Urinary bladder (tissue), 4 donors: Measurements from ENCODE around the gene DACT1. TPM values are rescaled to one million over a fixed set of nuclear protein-coding genes. Genes with fewer than 3 reads are reported as not detected.

Experiments
- DNase-seq: peaks from one replicate; pipeline ENCODE4 v3.0.0-alpha.2; 2015; ENCODE audit errors: extremely low spot score
- H3K27ac ChIP-seq: one replicate; pipeline ENCODE4 v1.5.1; 2013; ENCODE audit warnings: low read depth, mild to moderate bottlenecking, moderate library complexity
- H3K36me3 ChIP-seq: one replicate; pipeline ENCODE4 v1.6.1; 2013; ENCODE audit warnings: mild to moderate bottlenecking, moderate library complexity; ENCODE audit not compliant: insufficient read depth
- H3K4me1 ChIP-seq: one replicate; pipeline ENCODE4 v1.6.1; 2013; ENCODE audit warnings: mild to moderate bottlenecking, moderate library complexity; ENCODE audit not compliant: insufficient read depth
- H3K4me3 ChIP-seq: one replicate; pipeline ENCODE4 v1.5.1; 2013; ENCODE audit warnings: low read depth, low read length
- WGBS: extraction: QIAGEN DNeasy Blood & Tissue Kit; methylation state at CpG from one replicate; pipeline ENCODE4 v1.1.7; 2013; 5-methylcytosine and 5-hydroxymethylcytosine counted together
- polyA plus RNA-seq: library from polyadenylated mRNA; stranded (reverse); fragments of 200-250 nt; gene quantifications from one replicate; pipeline ENCODE4 v1.2.3, GENCODE V29; 2013
- total RNA-seq: library from RNA; depleted of rRNA; stranded (reverse); fragments of >200 nt; gene quantifications from one replicate; pipeline ENCODE4 v1.2.3, GENCODE V29; 2014
- donor health status: healthy with polysubstance abuse.
- donor health status: healthy.

DACT1 gene
- total and polyA plus RNA-seq, 2 donors = 12.4 to 83.9 TPM

GRCh38 chr14:58640959-58641358 is 3.2 kb downstream of the DACT1 start:
- Histone ChIP-seq H3K4me1 (no peaks in the 10 kb centered on the region), H3K27ac (no peak overlapping the region), H3K36me3 (no peaks in the 10 kb centered on the region), H3K4me3 (no peak overlapping the region)
- DNase-seq = no peak
- 96% methylated on average over 2 of the region's 2 CpGs for WGBS

GRCh38 chr14:58641509-58641908 is 3.7 kb downstream of the DACT1 start:
- H3K4me1 ChIP-seq = no peaks in the 10 kb centered on the region
- no peak for DNase-seq
- H3K27ac ChIP-seq = no peak overlapping the region
- WGBS = 89% methylated on average over 5 of the region's 5 CpGs
- H3K4me3 ChIP-seq = no peak overlapping the region
- no peaks in the 10 kb centered on the region for H3K36me3 ChIP-seq

- DNase-seq = no peak
- H3K4me3 ChIP-seq = no peak overlapping the region
- no peak overlapping the region for H3K27ac ChIP-seq
- no peaks in the 10 kb centered on the region for H3K4me1 ChIP-seq
- 28% methylated on average over 1 of the region's 1 CpG for WGBS
- H3K36me3 ChIP-seq = no peaks in the 10 kb centered on the region
These were observed 5.6 kb downstream of the DACT1 start for GRCh38 chr14:58643366-58643765.

- 97% methylated on average over 20 of the region's 20 CpGs for WGBS
These were observed 7.9 kb downstream of the DACT1 start for GRCh38 chr14:58645641-58646040.

GRCh38 chr14:58646479-58646878 is 8.7 kb downstream of the DACT1 start:
- no peak for DNase-seq
- Histone ChIP-seq H3K4me1 (no peaks in the 10 kb centered on the region), H3K4me3 (no peak overlapping the region), H3K27ac (no peak overlapping the region), H3K36me3 (no peaks in the 10 kb centered on the region)
- WGBS = 95% methylated on average over 34 of the region's 34 CpGs

More at GRCh38 chr14:58645641-58646040, 7.9 kb downstream of the DACT1 start:
- Histone ChIP-seq H3K4me3 (no peak overlapping the region), H3K4me1 (no peaks in the 10 kb centered on the region), H3K27ac (no peak overlapping the region), H3K36me3 (no peaks in the 10 kb centered on the region)
- no peak for DNase-seq

- DNase-seq = no peak
- H3K27ac ChIP-seq = no peak overlapping the region
- 71% methylated on average over 4 of the region's 4 CpGs for WGBS
- H3K36me3 ChIP-seq = no peaks in the 10 kb centered on the region
- no peak overlapping the region for H3K4me3 ChIP-seq
- H3K4me1 ChIP-seq = no peaks in the 10 kb centered on the region
These were observed 10.0 kb downstream of the DACT1 start for GRCh38 chr14:58647777-58648176.

- Histone ChIP-seq H3K4me3 (no peak overlapping the region), H3K4me1 (no peaks in the 10 kb centered on the region), H3K27ac (no peak overlapping the region), H3K36me3 (no peaks in the 10 kb centered on the region)
- WGBS = 87% methylated on average over 2 of the region's 2 CpGs
- no peak for DNase-seq
These were observed 13.1 kb downstream of the DACT1 start for GRCh38 chr14:58650857-58651256.

GRCh38 chr14:58656671-58657411 is 19.1 kb downstream of the DACT1 start:
- Histone ChIP-seq H3K4me1 (no peaks in the 10 kb centered on the region), H3K27ac (no peak overlapping the region), H3K4me3 (no peak overlapping the region), H3K36me3 (no peaks in the 10 kb centered on the region)
- 87% methylated on average over 3 of the region's 3 CpGs for WGBS
- DNase-seq = no peak

GRCh38 chr14:58659061-58659460 is 21.3 kb downstream of the DACT1 start:
- no peak for DNase-seq
- no peak overlapping the region for H3K4me3 ChIP-seq
- H3K36me3 ChIP-seq = no peaks in the 10 kb centered on the region
- no peaks in the 10 kb centered on the region for H3K4me1 ChIP-seq
- WGBS = 73% methylated on average over 1 of the region's 1 CpG
- H3K27ac ChIP-seq = no peak overlapping the region

- no peaks in the 10 kb centered on the region for H3K4me1 ChIP-seq
- DNase-seq = no peak
- 55% methylated on average over 6 of the region's 6 CpGs for WGBS
- H3K36me3 ChIP-seq = no peaks in the 10 kb centered on the region
- no peak overlapping the region for H3K27ac ChIP-seq
- no peak overlapping the region for H3K4me3 ChIP-seq
These were observed 22.1 kb downstream of the DACT1 start for GRCh38 chr14:58659846-58660245.

- Histone ChIP-seq H3K36me3 (no peaks in the 10 kb centered on the region), H3K4me1 (no peaks in the 10 kb centered on the region), H3K4me3 (no peak overlapping the region), H3K27ac (no peak overlapping the region)
- no peak for DNase-seq
- 74% methylated on average over 3 of the region's 3 CpGs for WGBS
These were observed 22.6 kb downstream of the DACT1 start for GRCh38 chr14:58660407-58660806.

GRCh38 chr14:58662018-58662417 is 24.3 kb downstream of the DACT1 start:
- no peaks in the 10 kb centered on the region for H3K4me1 ChIP-seq
- H3K27ac ChIP-seq = no peak overlapping the region
- no peak for DNase-seq
- no peaks in the 10 kb centered on the region for H3K36me3 ChIP-seq
- no peak overlapping the region for H3K4me3 ChIP-seq
- 51% methylated on average over 1 of the region's 1 CpG for WGBS

- Histone ChIP-seq H3K36me3 (no peaks in the 10 kb centered on the region), H3K4me1 (no peaks in the 10 kb centered on the region), H3K27ac (no peak overlapping the region), H3K4me3 (no peak overlapping the region)
- no peak for DNase-seq
- WGBS = 76% methylated on average over 2 of the region's 2 CpGs
These were observed 25.0 kb downstream of the DACT1 start for GRCh38 chr14:58662759-58663158.

- 22% methylated on average over 2 of the region's 2 CpGs for WGBS
- Histone ChIP-seq H3K4me1 (no peaks in the 10 kb centered on the region), H3K36me3 (no peaks in the 10 kb centered on the region), H3K27ac (no peak overlapping the region), H3K4me3 (no peak overlapping the region)
- no peak for DNase-seq
These were observed 25.8 kb downstream of the DACT1 start for GRCh38 chr14:58663494-58664111.
